ENCODE results near the gene TAGLN2.

TAGLN2 gene

GRCh38 chr1:159965263-159965662 lies 40.0 kb upstream of the TAGLN2 start:
- TF ChIP-seq POLR2AphosphoS5 (IDR thresholded peaks at IDR 0.05; ENCODE audit: low read depth) (no peak), SPI1 (IDR thresholded peaks at IDR 0.05; ENCODE audit: borderline replicate concordance, low read depth) (no peak), GABPA (IDR thresholded peaks at IDR 0.05; ENCODE audit: low read depth) (no peak), CTCF (IDR thresholded peaks at IDR 0.05; ENCODE audit: insufficient read depth, low read length) (no peak), REST (IDR thresholded peaks at IDR 0.05; ENCODE audit: insufficient replicate concordance, low read depth) (no peak)
- Histone ChIP-seq H3K27me3 (ENCODE audit: insufficient read depth, poor library complexity, severe bottlenecking) (peaks cover 5% of the 10 kb centered on the region), H3K27ac (replicated peaks) (no peak overlapping the region), H3K4me3 (replicated peaks; ENCODE audit: insufficient read depth, low read length) (no peak overlapping the region)
- no peak for DNase-seq (ENCODE audit: low read depth in 1 of 2, low spot score in 1 of 2)

- no peak for TF ChIP-seq POLR2AphosphoS5 (IDR thresholded peaks at IDR 0.05; ENCODE audit: low read depth)
- TF ChIP-seq SPI1 (IDR thresholded peaks at IDR 0.05; ENCODE audit: borderline replicate concordance, low read depth) = no peak
- TF ChIP-seq REST (IDR thresholded peaks at IDR 0.05; ENCODE audit: insufficient replicate concordance, low read depth) = no peak
- TF ChIP-seq CTCF (IDR thresholded peaks at IDR 0.05; ENCODE audit: insufficient read depth, low read length) = no peak
- no peak for TF ChIP-seq GABPA (IDR thresholded peaks at IDR 0.05; ENCODE audit: low read depth)
- H3K27ac ChIP-seq (replicated peaks) = no peak overlapping the region
- no peak for DNase-seq (ENCODE audit: low read depth in 1 of 2, low spot score in 1 of 2)
- H3K27me3 ChIP-seq (ENCODE audit: insufficient read depth, poor library complexity, severe bottlenecking) = peaks cover 3% of the 10 kb centered on the region
- H3K4me3 ChIP-seq (replicated peaks; ENCODE audit: insufficient read depth, low read length) = no peak overlapping the region
These were observed 38.8 kb upstream of the TAGLN2 start for GRCh38 chr1:159964144-159964543.

- no peak for DNase-seq (ENCODE audit: low read depth in 1 of 2, low spot score in 1 of 2)
- H3K27ac ChIP-seq (replicated peaks) = no peak overlapping the region
- no peak overlapping the region for H3K4me3 ChIP-seq (replicated peaks; ENCODE audit: insufficient read depth, low read length)
- no peak for TF ChIP-seq POLR2AphosphoS5 (IDR thresholded peaks at IDR 0.05; ENCODE audit: low read depth)
- TF ChIP-seq REST (IDR thresholded peaks at IDR 0.05; ENCODE audit: insufficient replicate concordance, low read depth) = no peak
- TF ChIP-seq GABPA (IDR thresholded peaks at IDR 0.05; ENCODE audit: low read depth) = no peak
- TF ChIP-seq CTCF (IDR thresholded peaks at IDR 0.05; ENCODE audit: insufficient read depth, low read length) = no peak
- no peak for TF ChIP-seq SPI1 (IDR thresholded peaks at IDR 0.05; ENCODE audit: borderline replicate concordance, low read depth)
- peaks cover 2% of the 10 kb centered on the region for H3K27me3 ChIP-seq (ENCODE audit: insufficient read depth, poor library complexity, severe bottlenecking)
These were observed 36.9 kb upstream of the TAGLN2 start for GRCh38 chr1:159962176-159962575.
